AG09319 (cell line): ENCODE measurements around the gene DNAJC9.

ENCODE experiments used
- DNase-seq: peaks from one replicate; pipeline ENCODE4 v3.0.0-alpha.2; 2010; ENCODE audit warnings: low read depth; ENCODE audit errors: extremely low read depth
- CTCF ChIP-seq: IDR thresholded peaks from 2 replicates; pipeline ENCODE4 v1.5.1; 2011; ENCODE audit warnings: low read depth, mild to moderate bottlenecking, inconsistent platforms, low read length, moderate library complexity

Gene DNAJC9

GRCh38 chr10:73219384-73219783, 27.7 kb downstream of the DNAJC9 start:
- DNase-seq: no peak
- no peak for TF ChIP-seq CTCF

- TF ChIP-seq CTCF: peak; percentile 14
- no peak for DNase-seq
Measured at GRCh38 chr10:73218431-73219191, 28.4 kb downstream of the DNAJC9 start.

DNA sequence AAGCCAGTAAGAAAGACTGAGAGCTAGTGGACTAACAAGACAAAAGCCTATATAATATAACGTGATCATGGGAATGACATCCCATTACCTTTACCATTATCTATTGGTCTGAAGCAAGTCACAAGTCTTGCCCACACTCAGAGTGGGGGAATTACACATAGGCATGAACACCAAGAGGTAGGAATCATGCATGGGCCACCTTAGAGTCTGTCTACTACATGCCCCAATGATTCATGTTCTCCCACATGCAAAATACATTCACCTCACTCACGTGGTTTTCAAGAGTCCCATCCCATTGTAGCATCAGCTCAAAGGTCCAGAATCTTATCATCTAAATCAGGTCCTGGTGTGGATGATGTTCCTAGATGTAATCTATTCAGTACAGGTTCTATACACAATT, 29.4 kb downstream of the DNAJC9 start:
- TF ChIP-seq CTCF: no peak
- DNase-seq: no peak

GRCh38 chr10:73215749-73216148, 31.3 kb downstream of the DNAJC9 start:
- DNase-seq: no peak
- TF ChIP-seq CTCF: no peak

GRCh38 chr10:73211106-73211811, 35.8 kb downstream of the DNAJC9 start:
- TF ChIP-seq CTCF: no peak

GRCh38 chr10:73210395-73211105, 36.5 kb downstream of the DNAJC9 start:
- no peak for DNase-seq
- TF ChIP-seq CTCF: no peak

More at GRCh38 chr10:73211106-73211811, 35.8 kb downstream of the DNAJC9 start:
- no peak for DNase-seq

- no peak for TF ChIP-seq CTCF
- DNase-seq: no peak
Measured at GRCh38 chr10:73209705-73210104, 37.4 kb downstream of the DNAJC9 start.
